NCI-H69 (cell line): ENCODE results near the gene CADM2.
A peak's percentile ranks its signal among the peaks of the same experiment; 100 is the strongest.

Experiments
- DNase-seq: peaks from one replicate; lab custom pipeline; 2025; lab: John Stamatoyannopoulos, UW

CADM2 gene

GRCh38 chr3:85800676-85801075, 841.9 kb downstream of the CADM2 start:
- peak; percentile 34 for DNase-seq

GRCh38 chr3:85801955-85802354, 843.2 kb downstream of the CADM2 start:
- DNase-seq = peak; percentile 76

- DNase-seq = peak; percentile 75
Measured at GRCh38 chr3:85808755-85809154, 850.0 kb downstream of the CADM2 start.

GRCh38 chr3:85821130-85821756, 862.5 kb downstream of the CADM2 start:
- DNase-seq = peak; percentile 73

GRCh38 chr3:85835857-85836440, 877.2 kb downstream of the CADM2 start:
- DNase-seq = peak; percentile 79

- no peak for DNase-seq
Measured at GRCh38 chr3:85837402-85837801, 878.6 kb downstream of the CADM2 start.

GRCh38 chr3:85838921-85839320, 880.1 kb downstream of the CADM2 start:
- DNase-seq = peak; percentile 93

GRCh38 chr3:85842081-85842480, 883.3 kb downstream of the CADM2 start:
- peak; percentile 43 for DNase-seq

GRCh38 chr3:85846940-85847339, 888.2 kb downstream of the CADM2 start:
- peak; percentile 92 for DNase-seq

GRCh38 chr3:85851071-85851470, 892.3 kb downstream of the CADM2 start:
- peak; percentile 69 for DNase-seq

- no peak for DNase-seq
Measured at GRCh38 chr3:85853805-85854204, 895.0 kb downstream of the CADM2 start.

GRCh38 chr3:85862893-85863455, 904.2 kb downstream of the CADM2 start:
- DNase-seq = no peak

- no peak for DNase-seq
Measured at GRCh38 chr3:85864896-85865295, 906.1 kb downstream of the CADM2 start.

GRCh38 chr3:85867072-85867471, 908.3 kb downstream of the CADM2 start:
- DNase-seq = no peak

GRCh38 chr3:85875589-85875988, 916.8 kb downstream of the CADM2 start:
- peak; percentile 10 for DNase-seq

GRCh38 chr3:85877631-85878030, 918.8 kb downstream of the CADM2 start:
- DNase-seq = no peak

- no peak for DNase-seq
Measured at GRCh38 chr3:85881833-85882393, 923.1 kb downstream of the CADM2 start.

GRCh38 chr3:85890043-85890555, 931.3 kb downstream of the CADM2 start:
- no peak for DNase-seq

GRCh38 chr3:85903434-85903833, 944.6 kb downstream of the CADM2 start:
- DNase-seq = no peak

- DNase-seq = peak; percentile 53
Measured at GRCh38 chr3:85912980-85913379, 954.2 kb downstream of the CADM2 start.

- no peak for DNase-seq
Measured at GRCh38 chr3:85922374-85922773, 963.6 kb downstream of the CADM2 start.

GRCh38 chr3:85930718-85931117, 971.9 kb downstream of the CADM2 start:
- no peak for DNase-seq

- DNase-seq = peak; percentile 75
Measured at GRCh38 chr3:85933326-85933725, 974.5 kb downstream of the CADM2 start.
